HCT116 (cell line): ENCODE data around the gene SMIM20.
"Not testable (repeated sequence)": the region's sequence is repeated elsewhere in the genome, so short reads cannot be mapped to it uniquely, and the experiment has no call there.

Experiments used
- CBX3 ChIP-seq: IDR thresholded peaks from 2 replicates; pipeline ENCODE4 v1.6.1; 2012; ENCODE audit warnings: low read depth
- CTCF ChIP-seq, 3 experiments: fragments of 200-600 bp in 1 of 3; sonication (generic) in 1 of 3; IDR thresholded peaks in 2 of 3; conservative IDR thresholded peaks in 1 of 3; 2 replicates each; pipeline ENCODE4 v1.5.1; 2012 to 2017; ENCODE audit warnings: low read depth in 2 of 3, low read length in 2 of 3, antibody characterized with exemption in 1 of 3, borderline replicate concordance in 1 of 3, control low read depth in 1 of 3, mild to moderate bottlenecking in 1 of 3, mixed read lengths in 1 of 3, mixed run types in 1 of 3, moderate library complexity in 1 of 3; ENCODE audit not compliant: insufficient read depth in 1 of 3
- POLR2A ChIP-seq: IDR thresholded peaks from 2 replicates; pipeline ENCODE4 v1.7.0; 2011; ENCODE audit warnings: borderline replicate concordance; ENCODE audit not compliant: insufficient read depth, insufficient read length; ENCODE audit errors: extremely low read depth
- POLR2AphosphoS5 ChIP-seq: IDR thresholded peaks from 2 replicates; pipeline ENCODE4 v1.6.1; 2011; ENCODE audit warnings: mild to moderate bottlenecking, low read depth, low read length, moderate library complexity
- REST ChIP-seq: IDR thresholded peaks from 2 replicates; pipeline ENCODE4 v1.6.1; 2012; ENCODE audit warnings: low read depth
- SP1 ChIP-seq: IDR thresholded peaks from 2 replicates; pipeline ENCODE4 v1.6.1; 2012; ENCODE audit warnings: low read depth
- ZNF274 ChIP-seq: fragments of 200-500 bp; sonication (Bioruptor generic); IDR thresholded peaks from 2 replicates; pipeline ENCODE4 v1.6.1; 2014; ENCODE audit warnings: mild to moderate bottlenecking, low read depth, low read length, inconsistent platforms

DNA sequence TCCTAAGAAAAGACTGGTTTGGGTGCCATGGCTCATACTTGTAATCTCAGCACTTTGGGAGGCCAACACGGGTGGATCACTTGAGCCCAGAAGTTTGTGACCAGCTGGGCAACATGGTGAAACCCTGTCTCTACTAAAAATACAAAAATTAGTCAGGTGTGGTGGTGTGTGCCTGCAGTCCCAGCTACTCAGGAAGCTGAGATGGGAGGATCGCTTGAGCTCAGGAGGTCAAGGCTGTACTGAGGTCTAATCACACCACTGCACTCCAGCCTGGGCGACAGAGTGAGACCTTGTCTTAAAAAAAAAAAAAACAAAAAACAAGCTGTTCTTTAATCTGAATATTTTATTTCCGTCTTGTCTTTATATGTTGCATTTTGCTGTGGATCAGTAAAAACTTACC lies 47.6 kb upstream of the SMIM20 start:
- TF ChIP-seq ZNF274; CBX3; CTCF (IDR thresholded peaks at IDR 0.05 in 2 of 3, conservative IDR thresholded peaks at IDR 0.05 in 1 of 3; ENCODE audit: borderline replicate concordance in 1 of 3, insufficient read depth in 1 of 3, low read depth in 2 of 3, low read length in 2 of 3); POLR2AphosphoS5; SP1; POLR2A; REST: not testable (repeated sequence)
